HEK293 (cell line): Measurements from ENCODE around the gene SPARC.

Experiments
- HOXD13 ChIP-seq: sonication (generic); formaldehyde crosslinking; IDR thresholded peaks from 2 replicates; pipeline ENCODE4 v1.8.0; 2022; ENCODE audit warnings: missing genetic modification reagents, borderline replicate concordance
- SP7 ChIP-seq: fragments of 450-650 bp; formaldehyde crosslinking; IDR thresholded peaks from 2 replicates; pipeline ENCODE4 v1.5.1; 2016; ENCODE audit warnings: missing biosample characterization, missing genetic modification characterization
- YY1 ChIP-seq: fragments of 450-650 bp; formaldehyde crosslinking; IDR thresholded peaks from 2 replicates; pipeline ENCODE4 v1.5.1; 2018; ENCODE audit warnings: missing biosample characterization, missing genetic modification characterization
- ZBTB21 ChIP-seq: fragments of 450-650 bp; formaldehyde crosslinking; IDR thresholded peaks from 2 replicates; pipeline ENCODE4 v1.5.1; 2017; ENCODE audit warnings: missing biosample characterization, missing genetic modification characterization
- ZNF350 ChIP-seq: fragments of 450-650 bp; formaldehyde crosslinking; IDR thresholded peaks from 2 replicates; pipeline ENCODE4 v1.5.0; 2017; ENCODE audit warnings: missing biosample characterization, mild to moderate bottlenecking, missing genetic modification characterization
- ZNF664 ChIP-seq: fragments of 450-650 bp; formaldehyde crosslinking; IDR thresholded peaks from 2 replicates; pipeline ENCODE4 v1.5.1; 2016; ENCODE audit warnings: missing biosample characterization, missing genetic modification characterization
- ZNF670 ChIP-seq: fragments of 450-650 bp; formaldehyde crosslinking; IDR thresholded peaks from 2 replicates; pipeline ENCODE4 v1.5.1; 2016; ENCODE audit warnings: missing biosample characterization, missing genetic modification characterization, low read depth
- TF ChIP-seq, protein P1 (sequence below): fragments of 450-650 bp; formaldehyde crosslinking; optimal IDR thresholded peaks from 2 replicates; pipeline ENCODE3; 2016; ENCODE audit warnings: missing biosample characterization, mild to moderate bottlenecking, missing genetic modification characterization
- TF ChIP-seq, protein P2 (sequence below): fragments of 450-650 bp; formaldehyde crosslinking; IDR thresholded peaks from 2 replicates; pipeline ENCODE4 v1.5.1; 2016; ENCODE audit warnings: missing biosample characterization, missing genetic modification characterization
- TF ChIP-seq, protein P3 (sequence below): fragments of 450-650 bp; formaldehyde crosslinking; IDR thresholded peaks from 2 replicates; pipeline ENCODE4 v1.5.1; 2016; ENCODE audit warnings: missing biosample characterization, missing genetic modification characterization

- TF ChIP-seq HOXD13 (CRISPR knock-in tag) (no peak), ZNF664 (tag by site-specific recombination) (no peak), SP7 (tag by site-specific recombination) (no peak), ZNF350 (tag by site-specific recombination) (no peak), ZBTB21 (no peak), ZNF670 (tag by site-specific recombination) (no peak), YY1 (no peak)
- TF ChIP-seq, protein P1, sequence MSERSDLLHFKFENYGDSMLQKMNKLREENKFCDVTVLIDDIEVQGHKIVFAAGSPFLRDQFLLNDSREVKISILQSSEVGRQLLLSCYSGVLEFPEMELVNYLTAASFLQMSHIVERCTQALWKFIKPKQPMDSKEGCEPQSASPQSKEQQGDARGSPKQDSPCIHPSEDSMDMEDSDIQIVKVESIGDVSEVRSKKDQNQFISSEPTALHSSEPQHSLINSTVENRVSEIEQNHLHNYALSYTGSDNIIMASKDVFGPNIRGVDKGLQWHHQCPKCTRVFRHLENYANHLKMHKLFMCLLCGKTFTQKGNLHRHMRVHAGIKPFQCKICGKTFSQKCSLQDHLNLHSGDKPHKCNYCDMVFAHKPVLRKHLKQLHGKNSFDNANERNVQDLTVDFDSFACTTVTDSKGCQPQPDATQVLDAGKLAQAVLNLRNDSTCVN: no peak
- TF ChIP-seq, protein P2, sequence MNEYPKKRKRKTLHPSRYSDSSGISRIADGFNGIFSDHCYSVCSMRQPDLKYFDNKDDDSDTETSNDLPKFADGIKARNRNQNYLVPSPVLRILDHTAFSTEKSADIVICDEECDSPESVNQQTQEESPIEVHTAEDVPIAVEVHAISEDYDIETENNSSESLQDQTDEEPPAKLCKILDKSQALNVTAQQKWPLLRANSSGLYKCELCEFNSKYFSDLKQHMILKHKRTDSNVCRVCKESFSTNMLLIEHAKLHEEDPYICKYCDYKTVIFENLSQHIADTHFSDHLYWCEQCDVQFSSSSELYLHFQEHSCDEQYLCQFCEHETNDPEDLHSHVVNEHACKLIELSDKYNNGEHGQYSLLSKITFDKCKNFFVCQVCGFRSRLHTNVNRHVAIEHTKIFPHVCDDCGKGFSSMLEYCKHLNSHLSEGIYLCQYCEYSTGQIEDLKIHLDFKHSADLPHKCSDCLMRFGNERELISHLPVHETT: no peak
- TF ChIP-seq, protein P3, sequence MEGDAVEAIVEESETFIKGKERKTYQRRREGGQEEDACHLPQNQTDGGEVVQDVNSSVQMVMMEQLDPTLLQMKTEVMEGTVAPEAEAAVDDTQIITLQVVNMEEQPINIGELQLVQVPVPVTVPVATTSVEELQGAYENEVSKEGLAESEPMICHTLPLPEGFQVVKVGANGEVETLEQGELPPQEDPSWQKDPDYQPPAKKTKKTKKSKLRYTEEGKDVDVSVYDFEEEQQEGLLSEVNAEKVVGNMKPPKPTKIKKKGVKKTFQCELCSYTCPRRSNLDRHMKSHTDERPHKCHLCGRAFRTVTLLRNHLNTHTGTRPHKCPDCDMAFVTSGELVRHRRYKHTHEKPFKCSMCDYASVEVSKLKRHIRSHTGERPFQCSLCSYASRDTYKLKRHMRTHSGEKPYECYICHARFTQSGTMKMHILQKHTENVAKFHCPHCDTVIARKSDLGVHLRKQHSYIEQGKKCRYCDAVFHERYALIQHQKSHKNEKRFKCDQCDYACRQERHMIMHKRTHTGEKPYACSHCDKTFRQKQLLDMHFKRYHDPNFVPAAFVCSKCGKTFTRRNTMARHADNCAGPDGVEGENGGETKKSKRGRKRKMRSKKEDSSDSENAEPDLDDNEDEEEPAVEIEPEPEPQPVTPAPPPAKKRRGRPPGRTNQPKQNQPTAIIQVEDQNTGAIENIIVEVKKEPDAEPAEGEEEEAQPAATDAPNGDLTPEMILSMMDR (tag by site-specific recombination): no peak
These were observed 10.7 kb upstream of the SPARC start for GRCh38 chr5:151697452-151697851.
